Measurements from ENCODE around the gene STRN4.

The STRN4 gene

DNA sequence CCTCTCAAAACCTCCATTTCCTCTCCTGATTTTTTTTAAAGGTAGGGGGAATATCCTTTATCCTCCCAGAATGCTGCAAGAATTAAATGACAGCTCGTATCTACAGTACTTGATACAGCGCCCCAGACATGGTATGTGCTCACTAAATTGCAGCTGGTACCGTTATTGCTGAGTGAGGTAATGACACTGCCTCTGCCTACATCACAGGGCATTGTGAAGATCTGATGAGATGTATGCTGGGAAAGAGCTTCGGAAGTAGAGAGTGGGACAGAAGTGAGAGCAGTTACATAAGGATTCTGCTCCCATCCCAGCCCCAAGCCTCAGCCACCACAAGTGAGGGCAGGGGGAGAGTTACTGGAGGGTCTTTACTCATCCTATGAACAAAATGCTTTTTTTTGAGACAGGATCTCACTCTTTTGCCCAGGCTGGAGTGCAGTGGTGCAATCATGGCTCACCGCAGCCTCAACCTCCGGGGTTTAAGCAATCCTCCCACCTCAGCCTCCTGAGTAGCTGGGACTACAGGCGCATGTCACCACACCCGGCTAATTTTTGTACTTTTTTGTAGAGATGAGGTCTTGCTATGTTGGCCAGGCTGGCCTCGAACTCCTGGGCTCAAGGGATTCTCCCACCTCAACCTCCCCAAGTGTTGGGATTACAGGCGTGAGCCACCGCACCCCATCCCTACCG, 2.1 kb downstream of the STRN4 start:
- peaks cover 51 to 62% of the 10 kb centered on the region in 2 donors for H3K4me1 Mint-ChIP-seq (ENCODE audit: low read depth in 2 of 2)
- H3K27me3 Mint-ChIP-seq, result no peaks in the 10 kb centered on the region
- H3K9me3 Mint-ChIP-seq, result no peaks in the 10 kb centered on the region
- H3K27ac Mint-ChIP-seq, result peak overlapping the region; percentile 87 to 95
- DNase-seq, result no peak
- peak overlapping the region; percentile 90 to 92 for H3K4me3 Mint-ChIP-seq
- no peak for ATAC-seq (replicated peaks)
- peaks cover 49% of the 10 kb centered on the region for H3K36me3 Mint-ChIP-seq (ENCODE audit: insufficient read depth)

DNA sequence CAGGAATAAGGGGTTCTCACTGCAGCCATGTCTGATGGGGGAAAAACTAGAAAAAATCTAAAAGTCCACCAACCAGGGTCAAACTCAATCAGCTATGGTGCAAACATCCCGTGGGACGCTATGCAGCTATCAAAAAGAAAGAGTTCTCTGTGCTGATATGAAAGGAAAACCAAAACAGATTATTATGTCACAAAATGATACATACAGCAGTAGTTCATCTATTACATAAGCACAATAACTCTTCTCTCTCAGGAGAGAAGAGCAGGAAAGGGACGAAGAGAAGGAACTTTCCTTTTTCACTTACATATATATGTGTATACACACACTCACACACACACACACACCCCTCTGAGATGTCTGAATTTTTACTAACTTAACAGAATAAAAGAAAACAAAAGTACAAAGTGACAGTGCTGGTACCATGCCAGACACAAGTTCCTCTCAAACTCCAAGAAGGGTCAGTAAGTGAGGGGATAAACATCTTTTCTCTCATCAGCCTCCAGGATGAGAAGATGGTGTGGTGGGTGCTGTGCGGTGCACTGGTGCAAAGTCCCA, 3.2 kb downstream of the STRN4 start:
- Mint-ChIP-seq H3K27ac (no peak overlapping the region), H3K36me3 (ENCODE audit: insufficient read depth) (peaks cover 51% of the 10 kb centered on the region), H3K4me1 (ENCODE audit: low read depth in 2 of 2) (peaks cover 47 to 56% of the 10 kb centered on the region in 2 donors), H3K4me3 (peak overlapping the region in 1 of 2 donors; percentile 3), H3K9me3 (no peaks in the 10 kb centered on the region), H3K27me3 (no peaks in the 10 kb centered on the region)
- ATAC-seq (replicated peaks) (no peak), DNase-seq (no peak)

DNA sequence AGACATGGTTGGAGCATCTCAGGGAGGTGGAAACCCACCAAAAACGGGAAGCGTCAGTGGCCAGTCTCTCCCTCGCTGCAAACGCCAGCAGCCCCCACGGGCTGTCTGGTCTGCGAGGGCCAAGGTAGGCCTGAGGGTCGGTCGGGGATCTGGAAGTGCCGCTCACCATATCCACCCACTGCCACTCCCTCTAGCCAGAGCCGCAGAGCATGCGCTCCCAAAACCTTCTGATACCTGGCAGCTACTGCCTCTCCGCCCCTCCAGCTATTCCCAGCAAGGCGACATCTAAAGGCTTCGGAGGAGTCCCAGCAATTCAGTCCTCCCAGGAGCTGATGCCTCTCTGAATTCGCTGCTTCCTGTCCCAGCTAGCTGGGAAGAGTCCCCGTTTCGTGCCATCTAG, 4.8 kb downstream of the STRN4 start:
- no peak for DNase-seq
- Mint-ChIP-seq H3K36me3 (ENCODE audit: insufficient read depth) (peaks cover 54% of the 10 kb centered on the region), H3K27ac (no peak overlapping the region), H3K4me3 (no peak overlapping the region), H3K4me1 (ENCODE audit: low read depth in 2 of 2) (peaks cover 41 to 50% of the 10 kb centered on the region in 2 donors), H3K9me3 (no peaks in the 10 kb centered on the region), H3K27me3 (no peaks in the 10 kb centered on the region)
- no peak for ATAC-seq (replicated peaks)

GRCh38 chr19:46739290-46739771, 6.9 kb downstream of the STRN4 start:
- Mint-ChIP-seq H3K27ac (no peak overlapping the region), H3K9me3 (no peaks in the 10 kb centered on the region), H3K36me3 (ENCODE audit: insufficient read depth) (peaks cover 58% of the 10 kb centered on the region), H3K4me3 (no peak overlapping the region), H3K27me3 (no peaks in the 10 kb centered on the region), H3K4me1 (ENCODE audit: low read depth in 2 of 2) (peaks cover 31 to 38% of the 10 kb centered on the region in 2 donors)
- no peak for DNase-seq
- no peak for ATAC-seq (replicated peaks)

GRCh38 chr19:46737761-46738171, 8.5 kb downstream of the STRN4 start:
- ATAC-seq (replicated peaks) (no peak), DNase-seq (no peak)
- no peaks in the 10 kb centered on the region for H3K9me3 Mint-ChIP-seq
- H3K4me3 Mint-ChIP-seq, result no peak overlapping the region
- H3K36me3 Mint-ChIP-seq (ENCODE audit: insufficient read depth), result peaks cover 69% of the 10 kb centered on the region
- H3K27ac Mint-ChIP-seq, result peak overlapping the region in 1 of 2 donors; percentile 82
- peaks cover 23 to 27% of the 10 kb centered on the region in 2 donors for H3K4me1 Mint-ChIP-seq (ENCODE audit: low read depth in 2 of 2)
- H3K27me3 Mint-ChIP-seq, result no peaks in the 10 kb centered on the region

GRCh38 chr19:46737298-46737654, 9.0 kb downstream of the STRN4 start:
- peaks cover 21 to 24% of the 10 kb centered on the region in 2 donors for H3K4me1 Mint-ChIP-seq (ENCODE audit: low read depth in 2 of 2)
- DNase-seq (no peak), ATAC-seq (replicated peaks) (no peak)
- H3K36me3 Mint-ChIP-seq (ENCODE audit: insufficient read depth), result peaks cover 69% of the 10 kb centered on the region
- no peaks in the 10 kb centered on the region for H3K9me3 Mint-ChIP-seq
- peak overlapping the region in 1 of 2 donors; percentile 82 for H3K27ac Mint-ChIP-seq
- no peak overlapping the region for H3K4me3 Mint-ChIP-seq
- no peaks in the 10 kb centered on the region for H3K27me3 Mint-ChIP-seq

DNA sequence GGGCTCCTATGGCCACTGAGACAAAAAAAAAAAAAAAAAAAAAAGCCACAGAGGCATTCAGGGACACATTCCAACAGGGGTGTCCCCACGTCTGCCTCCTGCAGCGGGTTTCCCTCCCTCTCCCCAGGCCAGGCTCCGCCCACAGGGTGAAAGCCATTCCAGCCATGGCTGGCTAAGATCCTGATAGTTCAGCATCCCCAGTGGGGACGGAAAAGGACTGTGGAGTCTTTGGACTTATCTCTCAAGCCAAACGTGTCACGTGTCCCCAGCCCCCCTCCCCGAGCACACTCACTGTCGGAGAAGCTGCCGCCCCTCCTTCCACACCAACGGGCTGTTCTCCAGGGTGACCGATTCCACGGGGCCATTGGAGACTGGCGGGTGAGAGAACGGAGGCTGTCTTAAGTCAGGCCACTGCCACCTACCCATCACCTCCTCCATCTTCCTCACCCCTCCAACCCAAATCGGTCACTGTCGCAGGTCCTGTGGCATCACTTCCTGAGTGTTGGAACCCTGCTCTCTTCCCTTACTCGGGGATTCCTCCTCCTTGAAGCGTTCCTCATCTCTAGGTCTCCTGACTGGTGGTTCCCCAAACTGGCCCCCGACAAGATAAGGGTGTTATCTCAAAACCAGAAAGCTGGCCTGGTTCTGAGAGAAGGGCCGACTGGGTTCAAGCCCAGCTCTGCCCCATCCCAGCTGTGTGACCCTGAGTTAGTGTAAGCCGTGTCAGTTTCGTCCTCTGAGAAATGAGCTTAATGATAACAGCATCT, 9.5 kb downstream of the STRN4 start:
- H3K4me3 Mint-ChIP-seq, result no peak overlapping the region
- H3K27me3 Mint-ChIP-seq, result no peaks in the 10 kb centered on the region
- no peak for DNase-seq
- H3K9me3 Mint-ChIP-seq, result no peaks in the 10 kb centered on the region
- peak overlapping the region in 1 of 2 donors; percentile 82 for H3K27ac Mint-ChIP-seq
- peaks cover 18 to 22% of the 10 kb centered on the region in 2 donors for H3K4me1 Mint-ChIP-seq (ENCODE audit: low read depth in 2 of 2)
- H3K36me3 Mint-ChIP-seq (ENCODE audit: insufficient read depth), result peaks cover 70% of the 10 kb centered on the region
- ATAC-seq (replicated peaks), result no peak

DNA sequence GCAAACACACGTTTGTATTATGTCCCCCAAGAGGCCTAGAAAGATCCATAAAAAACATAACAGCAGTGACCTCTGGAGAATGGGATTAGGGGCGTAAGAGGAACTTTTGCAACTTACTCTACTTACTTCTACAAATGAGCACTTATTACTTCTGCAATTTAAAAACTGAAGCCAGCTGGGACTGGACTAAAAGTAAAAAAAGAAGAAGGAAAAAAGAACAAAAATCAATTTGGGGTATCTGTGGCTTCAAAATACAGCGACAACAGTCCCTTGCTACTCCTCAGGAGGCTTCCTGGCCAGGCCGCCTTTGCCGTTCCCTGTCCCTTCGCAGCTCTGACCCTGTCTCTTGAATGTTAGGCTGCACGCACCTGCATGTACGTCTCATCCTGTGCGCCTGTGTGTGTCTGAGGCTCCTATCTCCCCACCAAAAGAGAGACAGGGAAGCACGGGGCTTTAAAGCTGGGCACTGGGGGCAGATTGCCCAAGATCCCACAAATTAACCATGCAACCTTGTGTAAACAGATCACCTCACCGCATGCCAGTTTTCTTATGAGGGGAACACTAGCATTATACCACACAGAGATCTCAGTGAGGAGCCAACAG, 12.5 kb downstream of the STRN4 start:
- Mint-ChIP-seq H3K27ac (no peak overlapping the region), H3K4me3 (no peak overlapping the region), H3K27me3 (no peaks in the 10 kb centered on the region), H3K36me3 (ENCODE audit: insufficient read depth) (peaks cover 77% of the 10 kb centered on the region), H3K4me1 (ENCODE audit: low read depth in 2 of 2) (peaks cover 2 to 16% of the 10 kb centered on the region in 2 donors), H3K9me3 (no peaks in the 10 kb centered on the region)
- DNase-seq, result no peak
- ATAC-seq (replicated peaks), result no peak

DNA sequence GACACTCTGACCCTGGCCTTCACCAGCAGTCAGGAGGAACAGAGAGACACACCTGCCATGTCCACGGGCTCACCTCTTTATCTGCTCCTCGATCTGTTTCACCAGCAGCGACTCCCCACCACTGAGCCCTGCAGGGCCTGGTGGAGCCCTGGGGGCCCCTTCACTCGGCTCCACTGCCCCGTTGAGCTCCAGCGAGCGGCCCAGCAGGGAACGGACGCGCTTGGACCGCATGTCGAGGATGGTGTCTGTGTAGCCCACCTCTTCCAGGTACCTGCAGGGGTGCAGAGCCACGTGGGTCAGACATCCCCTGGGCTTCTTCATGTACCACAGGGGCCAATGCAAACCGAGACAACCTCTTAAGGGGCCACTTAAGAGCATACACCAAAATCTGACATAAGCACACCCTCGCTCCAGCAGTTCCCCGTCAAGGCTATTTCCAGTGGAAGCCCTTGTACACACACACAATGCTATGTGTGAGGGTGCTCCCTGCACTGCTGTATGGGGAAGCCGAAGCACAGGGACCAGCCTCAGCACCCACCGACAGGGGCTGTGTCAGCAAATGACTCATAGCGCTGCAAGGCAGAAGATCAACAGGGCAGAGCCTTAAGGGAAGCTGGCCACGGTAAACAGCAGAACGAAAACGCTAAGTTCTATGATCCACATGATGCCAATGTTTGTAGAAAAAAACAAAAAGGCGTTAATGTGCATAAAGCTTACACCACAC, 13.1 kb downstream of the STRN4 start:
- Mint-ChIP-seq H3K27me3 (no peaks in the 10 kb centered on the region), H3K4me1 (ENCODE audit: low read depth in 2 of 2) (peaks cover 7 to 20% of the 10 kb centered on the region in 2 donors), H3K36me3 (ENCODE audit: insufficient read depth) (peaks cover 76% of the 10 kb centered on the region), H3K27ac (no peak overlapping the region), H3K4me3 (no peak overlapping the region), H3K9me3 (no peaks in the 10 kb centered on the region)
- no peak for ATAC-seq (replicated peaks)
- DNase-seq, result no peak

GRCh38 chr19:46732172-46732938, 13.9 kb downstream of the STRN4 start:
- DNase-seq (no peak), ATAC-seq (replicated peaks) (no peak)
- Mint-ChIP-seq H3K36me3 (ENCODE audit: insufficient read depth) (peaks cover 73% of the 10 kb centered on the region), H3K27me3 (no peaks in the 10 kb centered on the region), H3K4me1 (ENCODE audit: low read depth in 2 of 2) (peaks cover 7 to 20% of the 10 kb centered on the region in 2 donors), H3K4me3 (no peak overlapping the region), H3K27ac (peak overlapping the region in 1 of 2 donors; percentile 92), H3K9me3 (no peaks in the 10 kb centered on the region)

DNA sequence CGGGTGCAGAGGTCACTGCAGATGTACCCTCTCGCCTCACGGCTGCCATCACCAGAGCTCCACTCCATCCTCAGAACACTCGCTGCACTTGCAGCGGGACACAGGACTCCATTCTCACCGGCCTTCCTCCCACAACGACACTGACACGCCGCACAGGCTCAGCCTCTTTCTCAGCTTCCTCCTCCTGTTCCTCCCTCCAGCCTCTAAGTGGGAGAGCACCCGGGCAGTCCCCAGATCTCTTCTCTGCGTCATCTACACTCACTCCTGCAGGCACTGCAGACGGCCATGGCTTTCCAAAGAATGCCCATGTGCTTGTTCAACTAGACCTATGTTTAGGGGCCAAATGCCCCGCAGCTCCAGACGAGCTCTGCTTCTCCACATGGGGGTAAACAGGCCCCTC, 14.7 kb downstream of the STRN4 start:
- Mint-ChIP-seq H3K4me1 (ENCODE audit: low read depth in 2 of 2) (peaks cover 7 to 20% of the 10 kb centered on the region in 2 donors), H3K4me3 (peak overlapping the region in 1 of 2 donors; percentile 48), H3K27me3 (no peaks in the 10 kb centered on the region), H3K9me3 (no peaks in the 10 kb centered on the region), H3K36me3 (ENCODE audit: insufficient read depth) (peaks cover 73% of the 10 kb centered on the region), H3K27ac (peak overlapping the region in 1 of 2 donors; percentile 92)
- ATAC-seq (replicated peaks), result no peak
- no peak for DNase-seq

- no peak for ATAC-seq (replicated peaks)
- H3K36me3 Mint-ChIP-seq (ENCODE audit: insufficient read depth), result peaks cover 76% of the 10 kb centered on the region
- no peak for DNase-seq
- peak overlapping the region in 1 of 2 donors; percentile 92 for H3K27ac Mint-ChIP-seq
- H3K9me3 Mint-ChIP-seq, result no peaks in the 10 kb centered on the region
- H3K4me1 Mint-ChIP-seq (ENCODE audit: low read depth in 2 of 2), result peaks cover 9 to 22% of the 10 kb centered on the region in 2 donors
- no peaks in the 10 kb centered on the region for H3K27me3 Mint-ChIP-seq
- peak overlapping the region in 1 of 2 donors; percentile 48 for H3K4me3 Mint-ChIP-seq
Measured at GRCh38 chr19:46731007-46731501, 15.2 kb downstream of the STRN4 start.
